ENCODE data around the gene SEMA3F. TPM values are rescaled to one million over a fixed set of nuclear protein-coding genes. Genes with fewer than 3 reads are reported as not detected.

The SEMA3F gene
- total and polyA plus RNA-seq, 2 donors (not counting 3 experiments of a cell fraction or from before 2014, with no cell fraction given), result 65.8 to 99.1 TPM

DNA sequence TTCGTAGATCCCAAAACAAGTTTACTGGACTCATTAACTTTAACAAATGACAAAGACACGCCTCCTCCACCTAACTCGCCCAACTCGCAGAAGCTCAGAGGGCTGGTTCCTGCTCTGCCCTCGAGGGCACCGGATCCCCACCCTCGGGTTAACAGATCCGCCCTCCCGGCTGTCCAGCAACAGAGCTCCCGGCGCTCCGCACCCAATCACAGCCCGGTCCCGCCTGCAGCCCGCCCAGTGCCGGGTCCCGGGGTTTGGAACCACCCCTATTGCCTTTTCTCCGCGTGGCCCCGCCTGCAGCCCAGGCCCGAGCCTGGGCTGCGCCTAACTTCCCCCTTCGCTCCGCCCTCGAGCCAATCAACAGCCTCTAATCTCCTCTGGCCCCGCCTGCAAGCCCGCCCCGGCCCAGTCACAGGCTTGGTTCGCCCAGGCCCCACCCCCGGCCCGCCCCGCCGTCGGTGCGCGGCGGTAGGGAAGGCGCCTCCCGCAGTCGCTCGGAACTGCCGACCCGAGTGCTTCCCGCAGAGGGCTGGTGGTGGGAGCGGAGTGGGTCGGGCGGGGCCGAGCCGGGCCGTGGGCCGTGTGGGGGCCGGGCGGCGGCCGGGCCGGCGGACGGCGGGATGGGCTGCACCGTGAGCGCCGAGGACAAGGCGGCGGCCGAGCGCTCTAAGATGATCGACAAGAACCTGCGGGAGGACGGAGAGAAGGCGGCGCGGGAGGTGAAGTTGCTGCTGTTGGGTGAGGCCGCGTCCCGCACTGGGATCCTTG, 80.8 kb downstream of the SEMA3F start, which contains the start of gene GNAI2:
Gene GNAI2, plus strand, starts transcription at position 489 of the 768 bp plus-strand sequence. Its CDS starts 132 bp downstream, at position 621.
- dilution Hi-C loops (cut with MboI; ENCODE audit: extremely low pct_ligation_motif_present, low sequenced_read_pairs) (no loop called here), intact Hi-C loops (cut with micrococcal nuclease) (loop anchor here (1.0 to 5.0 kb wide), 2 partner anchors 9 to 79 kb away; partner anchors contain the start of gene SEMA3F)
- peak; percentile 99 for FAIRE-seq
- H3K9me1 ChIP-seq (replicated peaks; ENCODE audit: control insufficient read depth, extremely low read depth, insufficient read depth, low read length), result no peaks in the 10 kb centered on the region
- ChIA-PET CTCF (interaction anchor here (0.9 to 2.3 kb wide), 11 partner anchors 8 to 44 kb away, joined by 3 to 37 read pairs (median 6); partner anchors contain the start of genes GNAT1 and LSMEM2), POLR2A (interaction anchor here (0.6 to 1.8 kb wide), 10 partner anchors 11 to 93 kb away, joined by 3 to 14 read pairs (median 4); partner anchors contain the start of genes HYAL3 and NAA80)
- H3K9ac ChIP-seq (replicated peaks; ENCODE audit: extremely low read depth, insufficient read depth, low read length), result peak within 1 kb of the TSS; percentile 91
- peak; percentile 99 for DNase-seq (ENCODE audit: low read depth, low spot score)
- H3K9me3 ChIP-seq (replicated peaks; ENCODE audit: control insufficient read depth, insufficient read depth, low read length), result no peaks in the 10 kb centered on the region
- no TSS peak for BruUV-seq (replicated peaks)
- H4K20me1 ChIP-seq (replicated peaks; ENCODE audit: control insufficient read depth, extremely low read depth, insufficient read depth, low read length), result no peaks in the 10 kb centered on the region
- peaks cover 49% of the 10 kb centered on the region for H3K79me2 ChIP-seq (ENCODE audit: control insufficient read depth, insufficient read depth, low read length)
- H3K27me3 ChIP-seq (ENCODE audit: control insufficient read depth in 2 of 2, insufficient read depth in 2 of 2, low read length in 2 of 2), result no peaks in the 10 kb centered on the region
- peaks cover 2 to 6% of the 10 kb centered on the region in 2 experiments for H3K36me3 ChIP-seq (ENCODE audit: control insufficient read depth in 2 of 2, extremely low read depth in 1 of 2, insufficient read depth in 2 of 2, low read length in 2 of 2)
- peaks cover 26% of the 10 kb centered on the region for H3K4me1 ChIP-seq (ENCODE audit: control insufficient read depth, extremely low read depth, insufficient read depth, low read length)
- TF ChIP-seq FOS (IDR thresholded peaks at IDR 0.05; ENCODE audit: borderline replicate concordance, insufficient read depth, low read length) (no peak), GATA2 (IDR thresholded peaks at IDR 0.05; ENCODE audit: insufficient read depth, insufficient read length, low read depth, low read length) (no peak), POLR2A (IDR thresholded peaks at IDR 0.05; ENCODE audit: low read depth, low read length) (peak; percentile 98), MYC (IDR thresholded peaks at IDR 0.05; ENCODE audit: low read depth, low read length) (no peak), JUN (IDR thresholded peaks at IDR 0.05; ENCODE audit: borderline replicate concordance, insufficient read depth, insufficient read length, low read depth) (no peak), EZH2 (IDR thresholded peaks at IDR 0.05; ENCODE audit: borderline replicate concordance, low read depth, low read length, severe bottlenecking) (no peak), POLR2AphosphoS5 (IDR thresholded peaks at IDR 0.05; ENCODE audit: insufficient read depth, low read depth, low read length) (peak; percentile 98)
- TF ChIP-seq, protein P1, sequence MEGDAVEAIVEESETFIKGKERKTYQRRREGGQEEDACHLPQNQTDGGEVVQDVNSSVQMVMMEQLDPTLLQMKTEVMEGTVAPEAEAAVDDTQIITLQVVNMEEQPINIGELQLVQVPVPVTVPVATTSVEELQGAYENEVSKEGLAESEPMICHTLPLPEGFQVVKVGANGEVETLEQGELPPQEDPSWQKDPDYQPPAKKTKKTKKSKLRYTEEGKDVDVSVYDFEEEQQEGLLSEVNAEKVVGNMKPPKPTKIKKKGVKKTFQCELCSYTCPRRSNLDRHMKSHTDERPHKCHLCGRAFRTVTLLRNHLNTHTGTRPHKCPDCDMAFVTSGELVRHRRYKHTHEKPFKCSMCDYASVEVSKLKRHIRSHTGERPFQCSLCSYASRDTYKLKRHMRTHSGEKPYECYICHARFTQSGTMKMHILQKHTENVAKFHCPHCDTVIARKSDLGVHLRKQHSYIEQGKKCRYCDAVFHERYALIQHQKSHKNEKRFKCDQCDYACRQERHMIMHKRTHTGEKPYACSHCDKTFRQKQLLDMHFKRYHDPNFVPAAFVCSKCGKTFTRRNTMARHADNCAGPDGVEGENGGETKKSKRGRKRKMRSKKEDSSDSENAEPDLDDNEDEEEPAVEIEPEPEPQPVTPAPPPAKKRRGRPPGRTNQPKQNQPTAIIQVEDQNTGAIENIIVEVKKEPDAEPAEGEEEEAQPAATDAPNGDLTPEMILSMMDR (IDR thresholded peaks at IDR 0.05; ENCODE audit: extremely low read depth in 1 of 2, insufficient read depth in 1 of 2, low read depth in 1 of 2, low read length in 2 of 2), result no peak
- TF ChIP-seq, protein P2, sequence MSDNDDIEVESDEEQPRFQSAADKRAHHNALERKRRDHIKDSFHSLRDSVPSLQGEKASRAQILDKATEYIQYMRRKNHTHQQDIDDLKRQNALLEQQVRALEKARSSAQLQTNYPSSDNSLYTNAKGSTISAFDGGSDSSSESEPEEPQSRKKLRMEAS (IDR thresholded peaks at IDR 0.05; ENCODE audit: insufficient read depth, insufficient read length), result no peak
- peak within 1 kb of the TSS; percentile 18 for H2AFZ ChIP-seq (ENCODE audit: low read depth, low read length)
- H3K27ac ChIP-seq (ENCODE audit: insufficient read depth, low read depth, low read length), result peak within 1 kb of the TSS; percentile 60
- peak within 1 kb of the TSS; percentile 93 for H3K4me2 ChIP-seq (ENCODE audit: insufficient read depth, low read length)
- peak within 1 kb of the TSS; percentile 80 to 88 (median 81) for H3K4me3 ChIP-seq (replicated peaks in 1 of 3; ENCODE audit: insufficient read depth in 1 of 3, low read depth in 1 of 3, low read length in 3 of 3)

All from endothelial cell of umbilical vein (primary cell).